ENCODE data around the gene SMIM29.
A peak's percentile ranks its signal among the peaks of the same experiment; 100 is the strongest.

The SMIM29 gene

DNA sequence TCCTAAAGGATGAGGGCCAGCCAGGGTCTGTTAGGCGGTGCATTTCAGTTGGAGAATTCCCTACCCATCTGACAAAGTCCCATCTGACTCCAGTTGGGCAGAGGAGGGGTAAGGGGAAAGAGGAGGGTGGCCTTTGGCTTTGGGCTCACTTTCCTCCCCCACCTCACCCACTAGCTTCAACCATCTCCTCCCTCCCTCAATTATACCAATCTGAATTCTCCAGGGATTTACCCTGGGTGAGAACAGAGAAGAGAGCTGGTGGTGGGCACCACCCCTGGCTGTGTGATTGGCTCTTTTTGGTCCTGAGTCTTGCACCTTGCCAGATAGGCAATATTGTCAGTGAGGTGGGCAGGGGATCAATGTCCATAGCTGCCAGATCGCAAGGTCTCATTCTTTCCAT lies 8.9 kb downstream of the SMIM29 start:
- no peak for DNase-seq

DNA sequence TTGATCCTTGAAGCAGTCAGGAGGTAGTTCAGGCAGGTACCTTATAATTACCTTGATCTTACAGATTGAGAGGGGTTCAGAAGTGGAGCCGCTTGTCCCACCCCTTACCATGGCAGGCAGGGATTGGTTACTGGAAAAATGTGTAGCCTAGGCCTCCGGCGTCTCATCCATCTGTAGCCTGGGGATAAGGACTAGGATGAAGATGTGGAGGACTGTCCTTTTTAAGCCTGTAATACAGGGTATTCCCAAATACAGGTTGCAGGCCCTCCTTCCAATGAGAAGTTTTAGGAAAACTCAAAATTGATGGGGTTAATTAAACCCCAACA lies 9.3 kb downstream of the SMIM29 start:
- no peak for DNase-seq

DNA sequence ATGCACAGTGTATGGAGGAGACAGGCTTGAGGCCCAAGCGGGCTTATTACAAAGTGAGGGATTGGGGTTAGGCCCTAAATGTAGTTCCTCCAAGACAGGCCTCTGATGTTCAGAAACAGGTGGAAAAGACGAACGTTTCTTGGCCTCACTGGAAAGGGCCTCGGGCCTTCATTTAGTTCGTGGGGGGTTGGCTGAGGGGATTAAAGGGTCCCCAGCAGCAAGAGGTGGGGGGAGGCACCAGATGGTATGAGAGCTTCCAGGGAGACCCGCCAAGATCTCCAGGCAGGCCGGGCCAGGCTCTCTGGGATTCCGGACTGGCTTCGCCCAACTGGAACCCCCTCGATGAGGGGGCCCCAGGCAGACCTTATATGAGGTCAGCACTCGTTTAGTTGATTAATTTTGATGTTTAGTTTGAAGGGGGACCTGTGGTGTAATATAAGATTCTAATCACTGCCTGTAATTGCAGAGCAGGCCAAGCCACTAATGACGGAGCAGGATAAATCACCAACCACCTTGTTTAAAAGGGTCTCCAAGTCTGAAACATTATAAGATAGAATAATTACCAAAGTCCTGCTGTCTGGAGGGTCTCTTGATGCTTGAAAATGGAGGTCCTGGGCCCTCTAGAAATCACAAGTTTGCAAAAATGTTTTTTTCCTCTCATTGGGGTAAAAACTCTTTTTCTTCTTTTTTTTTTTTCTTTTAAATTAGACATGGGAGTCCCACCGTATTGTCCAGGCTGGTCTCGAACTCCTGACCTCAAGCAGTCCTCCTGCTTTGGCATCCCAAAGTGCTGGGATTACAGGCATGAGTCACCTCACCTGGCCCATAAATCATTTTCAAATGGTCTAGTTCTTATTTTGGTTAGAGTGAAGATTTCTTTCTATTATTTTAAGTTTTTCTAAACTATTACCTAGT lies 10.0 kb downstream of the SMIM29 start:
- DNase-seq: no peak

DNA sequence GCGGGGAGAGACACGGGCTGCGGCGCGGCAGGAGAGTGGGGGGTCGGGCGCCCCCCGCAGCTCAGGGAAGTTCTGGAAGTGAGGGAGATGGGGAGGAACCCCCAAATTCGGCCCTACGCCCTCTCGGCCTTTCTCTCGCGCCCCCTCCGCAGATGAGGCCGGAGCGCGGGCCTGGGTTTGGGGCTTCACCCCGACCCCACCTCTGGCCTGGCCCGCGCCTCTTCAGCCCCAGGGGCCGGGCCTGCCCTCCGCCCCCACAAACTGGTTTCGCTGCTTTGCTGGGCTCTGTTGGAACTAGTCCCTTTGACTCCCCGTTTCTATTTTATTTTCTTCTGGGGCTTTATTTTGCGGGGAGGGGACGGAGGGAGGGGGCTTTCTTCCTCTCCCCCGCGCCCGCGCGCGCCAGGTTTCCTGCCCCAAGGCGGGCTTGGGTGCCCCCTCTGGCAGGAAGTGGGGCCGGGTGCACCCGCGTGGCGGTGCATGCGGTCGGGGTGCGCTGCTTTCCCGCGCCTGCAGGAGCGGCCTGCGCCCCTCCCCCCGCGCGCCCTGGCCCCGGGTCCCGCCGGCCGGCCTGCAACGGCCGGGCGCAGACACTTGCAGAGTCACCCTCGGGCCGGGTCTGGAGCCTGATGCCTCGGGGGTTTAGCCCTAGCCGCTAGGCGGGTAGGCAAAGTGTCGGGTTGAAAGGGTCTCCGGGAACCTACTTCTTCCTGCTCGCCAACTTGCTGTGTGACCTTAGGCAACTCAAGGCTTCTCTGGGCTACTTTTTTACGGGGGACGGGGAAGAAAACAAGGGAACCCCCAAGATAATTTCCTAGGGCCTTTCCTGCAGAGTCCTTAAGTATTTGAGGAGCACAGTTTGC lies 10.9 kb downstream of the SMIM29 start:
- peak; percentile 74 for DNase-seq

DNA sequence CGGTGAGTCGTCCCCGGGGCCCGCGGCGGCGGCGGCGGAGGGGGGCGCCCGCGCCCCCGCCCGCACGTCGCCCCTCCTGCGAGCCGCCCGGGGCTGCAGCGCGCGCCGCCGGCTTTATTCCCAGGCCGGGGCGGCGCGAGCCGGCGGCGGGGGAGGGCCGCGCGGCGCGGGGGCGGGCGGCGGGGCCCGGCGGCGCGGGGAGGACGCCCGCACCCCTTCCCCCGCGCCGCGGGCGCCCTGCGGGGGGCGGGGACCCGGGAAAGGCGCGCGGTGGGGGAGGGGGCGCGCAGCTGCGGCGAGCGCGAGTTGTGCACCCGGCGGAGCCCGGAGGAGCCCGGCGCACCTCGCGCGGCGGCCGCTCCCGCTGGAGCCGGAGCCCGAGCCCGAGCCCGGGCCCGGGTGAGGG lies 11.5 kb downstream of the SMIM29 start:
- peak; percentile 37 for DNase-seq

DNA sequence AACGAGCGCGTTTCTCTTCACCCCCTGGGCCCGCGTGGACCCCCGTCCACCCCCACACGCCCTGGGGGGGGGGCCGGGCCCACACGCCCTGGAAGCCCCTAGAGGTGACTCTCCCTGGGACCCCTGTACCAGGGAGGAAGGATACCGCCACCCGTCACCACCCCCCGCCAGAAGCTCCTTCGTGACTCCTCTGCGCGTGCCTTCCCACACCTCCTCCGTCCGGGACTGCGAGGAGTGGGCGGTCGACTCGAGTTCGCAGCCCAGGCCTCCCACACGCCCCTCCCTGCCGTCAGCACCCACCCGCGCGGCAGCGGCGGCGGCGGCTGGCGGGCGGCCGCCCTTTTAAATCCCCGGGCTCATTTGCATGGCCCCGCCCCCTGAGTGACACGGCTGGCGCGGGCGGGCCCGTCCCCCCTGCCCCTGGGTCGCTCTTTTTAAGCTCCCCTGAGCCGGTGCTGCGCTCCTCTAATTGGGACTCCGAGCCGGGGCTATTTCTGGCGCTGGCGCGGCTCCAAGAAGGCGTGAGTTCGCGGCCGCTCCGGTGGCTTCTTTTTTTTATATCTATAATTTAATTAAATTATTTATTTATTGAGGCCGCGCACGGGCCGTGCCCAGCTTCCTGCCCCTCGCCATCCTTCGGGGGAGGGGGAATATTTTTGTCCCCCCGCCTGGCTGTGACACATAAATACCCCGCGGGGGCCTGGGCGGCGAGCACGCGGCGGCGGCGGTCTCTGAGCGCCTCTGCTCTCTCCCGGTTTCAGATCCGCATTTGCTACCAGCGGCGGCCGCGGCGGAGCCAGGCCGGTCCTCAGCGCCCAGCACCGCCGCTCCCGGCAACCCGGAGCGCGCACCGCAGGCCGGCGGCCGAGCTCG lies 12.1 kb downstream of the SMIM29 start, which contains the start of gene HMGA1:
TSS of gene HMGA1 (plus strand) at position 431 of the 873 bp plus-strand sequence. CDS start 3,908 bp downstream, outside the sequence.
- DNase-seq: peak; percentile 91

DNA sequence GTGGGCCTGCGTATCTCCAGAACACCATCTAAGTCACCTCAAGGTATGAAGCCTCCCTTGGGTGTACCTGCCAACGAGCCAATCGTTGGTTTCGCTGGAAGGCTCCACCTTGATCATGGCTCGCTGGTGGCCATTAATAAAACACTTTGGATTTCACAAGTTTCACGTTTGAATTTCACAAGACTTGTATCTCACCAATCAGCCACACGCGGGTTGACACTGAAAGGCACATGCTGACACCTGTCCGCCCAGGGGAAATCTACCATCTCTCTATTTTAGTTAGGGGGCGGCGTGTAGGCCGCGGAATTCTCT lies 12.7 kb downstream of the SMIM29 start:
- peak; percentile 80 for DNase-seq

DNA sequence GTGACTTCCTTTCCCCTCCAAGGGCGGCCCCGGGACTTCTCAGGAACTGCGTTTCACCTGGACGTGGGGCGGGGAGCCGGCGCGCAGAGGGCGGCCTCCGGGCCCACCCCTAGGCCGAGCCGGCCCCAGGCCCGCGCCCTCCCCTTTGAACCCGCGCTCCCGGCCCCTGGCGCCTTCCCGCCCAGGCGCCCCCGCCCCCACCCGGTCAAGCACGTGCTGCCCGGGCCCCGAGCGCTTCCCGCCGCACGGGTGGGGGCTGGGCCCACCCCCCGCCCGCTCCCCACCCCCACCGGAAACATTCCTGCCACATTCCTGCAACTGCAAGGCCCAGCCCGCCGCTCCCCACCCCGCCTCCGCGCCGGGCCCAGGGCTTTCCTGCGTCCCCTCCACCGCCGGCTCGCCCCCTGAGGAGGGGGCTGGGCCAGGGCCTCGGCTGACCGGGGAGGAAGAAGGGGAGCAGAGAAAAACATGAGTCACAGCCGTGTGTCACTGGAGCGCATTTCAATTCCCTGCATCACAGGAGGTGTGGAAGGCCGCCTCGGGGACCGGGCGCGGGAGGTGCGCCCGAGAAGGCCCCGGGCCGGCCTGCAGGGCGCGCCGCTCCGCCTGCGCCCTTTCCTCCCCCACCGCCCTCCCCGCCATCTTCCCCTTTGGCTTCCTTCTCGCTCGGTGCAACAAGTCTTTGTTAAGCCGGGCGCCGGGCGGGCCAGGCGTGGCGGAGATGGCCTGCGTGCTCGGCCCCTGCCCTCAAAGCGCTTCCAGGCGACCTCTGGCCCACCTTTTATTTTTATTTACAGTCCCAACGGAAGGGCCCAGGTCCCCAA lies 13.3 kb downstream of the SMIM29 start:
- peak; percentile 69 for DNase-seq

DNA sequence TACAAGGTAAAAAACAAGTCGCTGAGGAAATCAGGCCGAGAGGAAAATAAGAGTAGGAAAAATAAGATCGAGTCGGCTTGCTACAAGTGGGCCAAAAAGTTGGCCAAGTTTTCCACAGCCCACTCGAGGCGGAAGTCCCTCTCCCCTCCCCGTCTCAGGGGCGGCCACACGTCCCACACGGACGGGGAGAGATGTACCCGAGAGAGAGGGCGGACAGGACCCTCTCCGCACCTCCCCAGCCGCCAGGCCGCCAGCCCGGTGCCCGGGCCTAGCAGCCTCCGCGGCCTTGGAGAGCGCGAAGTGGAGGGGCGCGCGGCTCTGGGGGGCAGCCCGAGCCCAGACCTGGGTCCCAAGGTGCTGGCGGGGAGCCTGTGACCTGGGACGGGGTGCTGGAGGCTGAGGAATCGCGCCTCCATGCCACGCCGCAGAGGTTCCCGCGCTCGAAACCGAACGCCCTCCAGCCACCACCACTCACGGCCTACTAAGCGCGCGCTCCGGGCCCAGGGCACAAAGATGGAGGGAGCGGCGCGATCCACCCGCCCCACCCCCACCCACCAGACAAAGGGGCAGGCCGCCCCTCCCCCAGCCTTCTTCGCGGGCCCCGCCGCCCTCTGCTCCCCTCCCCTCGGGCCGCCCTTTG lies 14.0 kb downstream of the SMIM29 start:
- DNase-seq: no peak

DNA sequence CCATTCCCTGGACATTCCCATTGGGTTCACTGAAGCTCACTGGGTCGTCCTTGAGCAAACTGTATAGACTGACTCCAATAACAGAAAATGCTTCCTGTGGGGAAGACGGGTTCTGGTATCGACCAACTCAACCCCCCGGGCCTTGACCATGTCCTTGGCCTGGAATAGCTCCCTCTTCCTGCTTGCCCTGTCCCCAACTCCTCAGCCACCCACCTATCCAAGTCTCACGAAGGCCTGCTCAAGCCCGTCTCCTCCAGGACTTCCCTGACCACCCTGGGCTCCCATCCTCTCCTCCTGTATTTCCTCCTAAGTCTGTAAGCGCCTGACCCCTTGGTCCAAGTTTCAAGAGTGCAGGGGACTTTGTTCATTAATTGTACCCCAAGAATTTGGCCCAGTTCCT lies 14.9 kb downstream of the SMIM29 start:
- DNase-seq: no peak

DNA sequence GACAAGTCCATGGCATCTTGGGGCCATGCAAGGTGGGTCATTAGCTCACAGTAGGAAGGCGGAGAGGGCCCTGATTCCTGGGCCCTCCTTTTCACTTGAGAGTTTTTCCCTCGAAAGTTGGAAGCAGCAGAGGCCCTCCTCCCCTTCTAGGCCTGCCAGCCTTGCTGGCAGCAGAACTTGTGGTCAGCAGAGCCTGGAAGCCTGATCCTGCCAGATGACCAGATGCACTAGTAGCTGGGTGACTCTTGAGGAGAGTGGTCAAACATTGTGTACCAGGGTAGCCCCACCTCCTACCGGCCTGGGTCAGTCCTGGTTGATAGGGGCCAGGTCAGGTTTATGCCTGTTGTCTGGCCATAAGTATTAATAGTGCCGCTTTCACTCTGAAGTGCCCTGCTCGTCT lies 15.9 kb downstream of the SMIM29 start:
- DNase-seq: no peak

DNA sequence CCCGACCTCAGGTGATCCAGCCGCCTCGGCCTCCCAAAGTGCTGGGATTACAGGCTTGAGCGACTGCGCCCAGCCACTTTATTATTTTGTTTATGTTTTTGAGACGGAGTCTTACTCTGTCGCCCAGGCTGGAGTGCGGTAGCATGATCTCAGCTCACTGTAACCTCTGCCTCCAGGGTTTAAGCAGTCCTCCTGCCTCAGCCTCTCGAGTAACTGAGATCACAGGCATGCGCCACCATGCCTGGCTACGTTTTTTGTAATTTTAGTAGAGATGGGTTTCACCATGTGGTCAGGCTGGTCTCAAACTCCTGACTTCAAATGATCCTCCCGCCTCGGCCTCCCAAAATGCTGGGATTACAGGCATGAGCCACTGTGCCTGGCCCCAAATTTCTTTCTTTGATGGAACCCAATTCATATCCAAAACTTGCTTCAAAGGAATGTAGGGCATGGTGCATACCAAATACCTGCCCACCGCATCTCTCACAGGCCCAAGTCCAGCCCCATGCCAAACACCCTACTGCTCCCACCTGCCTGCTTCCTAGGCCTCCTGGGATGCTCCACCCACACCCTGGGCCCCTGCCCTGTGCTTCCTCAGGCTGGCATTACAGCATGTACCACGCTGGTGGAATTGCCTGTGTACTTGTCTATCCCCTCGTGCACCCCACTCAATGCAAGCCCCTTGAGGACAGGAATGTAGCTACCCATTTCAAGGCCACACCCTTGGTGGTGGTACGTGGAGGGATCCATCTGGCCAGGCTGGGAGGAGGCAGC lies 17.1 kb downstream of the SMIM29 start:
- no peak for DNase-seq

DNA sequence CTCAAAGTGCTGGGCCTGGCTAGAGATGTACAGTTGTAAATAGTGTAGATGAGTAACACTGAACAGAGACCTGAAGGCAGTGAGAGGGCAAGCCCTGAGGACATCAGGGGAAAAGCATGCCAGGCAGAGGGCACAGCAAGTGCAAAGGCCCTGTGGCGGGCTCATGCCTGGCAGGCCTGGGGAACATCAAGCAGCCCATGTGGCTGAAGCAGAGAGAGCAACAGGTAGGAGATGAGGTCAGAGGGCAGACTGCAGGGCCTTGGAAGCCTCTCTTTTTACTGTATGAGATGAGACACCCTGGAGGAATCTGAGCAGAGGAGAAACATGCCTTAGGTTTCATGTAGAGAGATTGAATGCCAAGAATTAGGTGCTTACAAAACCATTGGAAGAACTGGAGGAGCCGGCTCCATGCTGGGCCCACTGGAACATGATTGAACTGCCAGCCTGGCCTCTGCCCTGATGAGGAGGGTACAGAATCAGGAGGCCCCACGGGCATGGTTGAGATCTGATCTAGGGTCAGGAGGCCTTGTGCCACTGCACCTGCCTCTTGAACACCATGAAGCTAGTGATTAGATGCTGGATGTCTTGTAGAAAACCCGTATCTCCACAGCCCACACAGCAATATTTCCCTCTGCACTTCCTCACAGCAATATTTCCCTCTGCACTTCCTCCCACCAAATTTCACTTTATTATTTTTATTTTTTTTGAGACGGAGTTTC lies 18.0 kb downstream of the SMIM29 start:
- no peak for DNase-seq

DNA sequence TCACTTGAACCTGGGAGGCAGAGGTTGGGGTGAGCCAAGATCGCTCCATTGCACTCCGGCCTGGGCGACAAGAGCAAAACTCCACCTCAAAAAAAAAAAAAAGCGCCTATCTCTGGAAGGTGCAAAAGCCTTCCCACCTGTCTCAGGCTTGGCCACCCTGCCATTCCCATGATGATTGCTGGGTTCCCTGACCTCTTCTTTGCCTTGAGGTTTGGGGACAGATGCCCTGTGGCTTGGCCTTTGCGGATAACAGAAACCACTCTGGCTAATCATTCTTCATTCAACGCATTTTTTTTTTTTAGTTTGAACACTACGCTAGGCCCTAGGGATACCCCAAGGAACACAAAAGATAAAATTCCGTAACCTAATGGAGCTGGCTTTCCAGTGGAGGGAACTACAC lies 18.9 kb downstream of the SMIM29 start:
- DNase-seq: no peak

DNA sequence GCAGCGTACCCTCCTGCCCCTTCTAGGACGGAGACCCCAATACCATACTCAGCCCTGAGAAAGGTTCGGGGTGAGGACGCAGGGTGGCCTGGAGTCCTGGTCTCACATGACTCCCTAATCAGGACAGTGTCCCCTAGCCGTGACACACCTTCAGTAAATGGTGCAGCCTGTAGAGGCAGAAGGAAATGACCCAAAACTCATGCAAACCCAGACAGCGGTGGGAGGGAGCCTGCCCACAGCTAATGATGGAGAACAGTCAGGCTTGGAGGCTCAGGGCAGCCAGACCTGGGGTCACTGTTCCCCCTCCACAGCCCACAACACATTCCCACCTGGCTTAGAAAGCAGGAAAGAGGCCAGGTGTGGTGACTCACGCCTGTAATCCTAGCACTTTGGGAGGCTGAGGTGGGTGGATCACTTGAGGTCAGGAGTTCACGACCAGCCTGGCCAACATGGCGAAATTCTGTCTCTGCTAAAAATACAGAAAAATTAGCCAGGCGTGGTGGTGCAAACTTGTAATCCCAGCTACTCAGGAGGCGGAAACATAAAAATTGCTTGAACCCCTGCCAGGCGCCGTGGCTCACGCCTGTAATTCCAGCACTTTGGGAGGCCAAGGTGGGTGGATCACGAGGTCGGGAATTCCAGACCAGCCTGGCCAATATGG lies 20.9 kb downstream of the SMIM29 start:
- no peak for DNase-seq

DNA sequence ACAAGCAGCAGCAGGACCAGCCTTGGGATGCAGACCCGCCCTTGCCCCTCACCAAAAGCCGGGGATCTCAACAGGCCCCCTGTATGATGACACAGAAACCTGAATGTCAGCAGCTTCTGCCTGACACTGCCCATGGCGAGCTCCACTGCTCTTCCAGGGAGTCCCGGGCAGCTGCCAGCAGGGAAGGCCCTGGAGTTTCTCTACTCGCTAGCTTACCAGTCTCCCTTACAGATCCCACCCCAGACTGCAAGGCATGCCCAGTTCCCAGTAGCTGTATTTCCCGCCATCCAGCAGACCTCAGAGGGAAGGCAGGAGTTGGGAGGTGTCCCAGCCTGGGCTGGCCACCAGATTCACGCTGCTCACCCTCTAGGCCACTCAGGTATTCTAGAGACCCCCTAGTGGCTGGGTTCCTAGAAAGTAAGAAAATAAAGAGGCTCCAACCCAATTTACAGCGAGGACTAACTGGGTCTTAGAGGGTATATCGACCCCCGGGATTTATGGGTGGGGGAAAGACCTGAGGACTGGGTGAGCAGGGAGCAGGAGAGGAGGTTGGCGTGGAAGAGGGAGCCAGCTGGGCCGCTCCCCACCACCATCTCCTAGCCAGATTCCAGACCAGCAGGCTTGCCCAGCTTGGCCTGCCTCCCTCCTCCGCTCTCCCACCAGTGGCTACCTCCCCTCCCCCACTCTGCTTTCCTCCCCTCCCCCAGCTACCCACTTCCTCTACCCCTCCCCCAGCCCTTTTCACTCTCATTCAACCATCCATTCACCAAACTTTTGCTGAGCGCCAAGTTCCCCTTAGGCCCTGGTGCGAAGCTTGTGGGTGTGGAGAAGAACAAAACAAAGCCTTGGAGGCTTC lies 21.8 kb downstream of the SMIM29 start:
- no peak for DNase-seq

DNA sequence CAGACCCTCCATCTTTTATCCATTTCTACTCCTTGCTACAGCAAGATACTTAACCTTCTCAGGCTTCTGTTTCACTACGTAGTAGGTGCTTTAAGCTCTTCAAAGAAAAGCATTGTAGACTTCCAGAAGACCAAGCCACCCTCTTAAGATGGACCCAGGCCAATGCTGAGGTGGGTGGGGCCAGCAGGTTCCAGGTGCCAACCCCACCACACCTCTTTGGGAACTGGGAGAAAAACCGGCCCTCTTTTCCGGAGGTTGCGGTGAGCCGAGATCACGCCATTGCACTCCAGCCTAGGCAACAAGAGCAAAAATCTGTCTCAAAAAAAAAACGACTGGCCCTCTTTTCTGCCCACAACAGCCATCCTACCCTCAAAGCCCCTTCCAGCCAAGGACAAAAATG lies 22.7 kb downstream of the SMIM29 start:
- DNase-seq: no peak

DNA sequence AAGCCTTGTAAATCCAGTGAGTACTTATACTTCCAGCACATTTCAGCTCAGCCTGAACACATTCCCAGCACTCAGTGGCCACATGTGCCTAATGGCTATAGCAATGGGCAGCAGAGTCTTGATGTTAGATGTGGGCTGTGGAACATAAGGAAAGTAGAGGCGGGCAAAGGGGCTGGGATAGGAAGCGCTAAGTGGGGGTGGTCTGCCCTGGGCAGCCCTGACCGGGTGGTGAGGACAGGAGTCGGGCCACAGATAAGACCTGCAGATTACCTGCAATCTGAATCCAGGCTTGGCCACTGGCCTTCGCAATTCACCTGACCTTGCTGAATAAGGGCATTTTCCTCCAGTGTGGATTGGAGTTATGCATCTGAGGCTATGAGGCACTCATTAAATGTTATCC lies 23.3 kb downstream of the SMIM29 start:
- no peak for DNase-seq
